Activated CD4-positive, alpha-beta T cell treated with anti-CD3 and anti-CD28 coated beads, Interleukin-2, amount 10 ng/mL, durations not matched to agents 7 days and 5 days (primary cell): Measurements from ENCODE around the gene C19orf81. TPM values are rescaled to one million over a fixed set of nuclear protein-coding genes. Genes with fewer than 3 reads are reported as not detected.
"Not testable (repeated sequence)": the region's sequence is repeated elsewhere in the genome, so short reads cannot be mapped to it uniquely, and the experiment has no call there.

Source experiments
- CTCF ChIA-PET: fragments of 350-600 bp; sonication (Branson Sonifier 250); formaldehyde crosslinking; loops from one replicate; lab custom pipeline; 2021; ENCODE audit warnings: antibody characterized with exemption; lab: Charles Lee
- POLR2A ChIA-PET: fragments of 350-600 bp; sonication (Branson Sonifier 250); formaldehyde crosslinking; loops from one replicate; lab custom pipeline; 2021; ENCODE audit warnings: antibody characterized with exemption; lab: Charles Lee
- DNase-seq: peaks from one replicate; pipeline ENCODE4 v3.0.0-alpha.2; 2020
- H3K27ac Mint-ChIP-seq: one replicate; pipeline ENCODE4 v1.8.0; 2021; ENCODE audit warnings: mild to moderate bottlenecking, moderate library complexity, mixed read lengths
- H3K27me3 Mint-ChIP-seq: one replicate; pipeline ENCODE4 v1.8.0; 2021; ENCODE audit warnings: mixed read lengths
- H3K36me3 Mint-ChIP-seq: one replicate; pipeline ENCODE4 v1.8.0; 2021; ENCODE audit warnings: low read depth, mixed read lengths
- H3K4me1 Mint-ChIP-seq: one replicate; pipeline ENCODE4 v1.8.0; 2021; ENCODE audit warnings: mixed read lengths
- H3K4me3 Mint-ChIP-seq: one replicate; pipeline ENCODE4 v1.8.0; 2021; ENCODE audit warnings: mild to moderate bottlenecking, moderate library complexity, mixed read lengths
- H3K9me3 Mint-ChIP-seq: one replicate; pipeline ENCODE4 v1.8.0; 2021; ENCODE audit warnings: mixed read lengths
- total RNA-seq, 2 experiments: library from RNA; stranded (reverse); gene quantifications; one replicate each; pipeline ENCODE4 v1.2.3, GENCODE V29; 2021

C19orf81 gene
- total RNA-seq, 2 experiments from 2014 or later = not detected

DNA sequence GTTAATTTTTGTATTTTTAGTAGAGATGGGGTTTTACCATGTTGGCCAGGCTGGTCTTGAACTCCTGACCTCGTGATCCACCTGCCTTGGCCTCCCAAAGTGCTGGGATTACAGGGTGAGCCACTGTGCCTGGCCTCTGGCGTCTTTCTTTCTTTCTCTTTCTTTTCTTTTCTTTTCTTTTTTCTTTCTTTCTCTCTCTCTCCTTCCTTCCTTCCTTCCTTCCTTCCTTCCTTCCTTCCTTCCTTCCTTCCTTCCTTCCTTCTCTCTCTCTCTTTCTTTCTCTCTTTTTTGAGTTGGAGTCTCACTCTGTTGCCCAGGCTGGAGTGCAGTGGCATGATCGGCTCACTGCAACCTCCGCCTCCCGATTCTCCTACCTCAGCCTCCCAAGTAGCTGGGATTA lies 30.1 kb upstream of the C19orf81 start:
- CTCF ChIA-PET, H3K36me3 Mint-ChIP-seq, H3K4me3 Mint-ChIP-seq, H3K27ac Mint-ChIP-seq, H3K27me3 Mint-ChIP-seq, H3K4me1 Mint-ChIP-seq, H3K9me3 Mint-ChIP-seq, POLR2A ChIA-PET, DNase-seq: not testable (repeated sequence)

DNA sequence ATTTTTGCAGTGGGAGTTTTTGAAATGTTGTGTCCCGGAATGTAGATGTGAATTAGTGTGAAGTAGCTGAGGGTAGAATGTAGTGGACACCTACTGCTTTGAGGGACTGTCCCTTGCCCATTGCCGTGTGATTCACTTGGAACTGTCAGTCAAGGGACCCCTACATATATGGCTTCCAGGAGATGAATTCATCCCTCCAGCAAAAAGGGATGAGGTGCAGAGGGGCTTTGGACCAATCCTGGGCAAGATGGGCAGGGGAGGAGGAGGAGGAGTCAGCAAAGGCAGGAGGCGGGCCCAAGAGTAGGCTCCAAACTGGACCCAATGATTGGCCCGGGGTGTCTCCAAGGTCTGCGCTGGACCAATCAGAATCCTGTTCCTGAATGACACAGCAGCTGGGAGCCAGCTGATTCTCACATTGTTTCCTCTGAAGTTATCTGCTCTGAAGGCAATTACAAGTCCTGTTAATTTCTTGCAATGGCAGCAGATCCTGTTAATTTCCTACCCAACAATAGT lies 28.8 kb upstream of the C19orf81 start:
- H3K27me3 Mint-ChIP-seq, H3K36me3 Mint-ChIP-seq, H3K4me1 Mint-ChIP-seq, POLR2A ChIA-PET, CTCF ChIA-PET, DNase-seq, H3K9me3 Mint-ChIP-seq, H3K4me3 Mint-ChIP-seq, H3K27ac Mint-ChIP-seq: not testable (repeated sequence)

DNA sequence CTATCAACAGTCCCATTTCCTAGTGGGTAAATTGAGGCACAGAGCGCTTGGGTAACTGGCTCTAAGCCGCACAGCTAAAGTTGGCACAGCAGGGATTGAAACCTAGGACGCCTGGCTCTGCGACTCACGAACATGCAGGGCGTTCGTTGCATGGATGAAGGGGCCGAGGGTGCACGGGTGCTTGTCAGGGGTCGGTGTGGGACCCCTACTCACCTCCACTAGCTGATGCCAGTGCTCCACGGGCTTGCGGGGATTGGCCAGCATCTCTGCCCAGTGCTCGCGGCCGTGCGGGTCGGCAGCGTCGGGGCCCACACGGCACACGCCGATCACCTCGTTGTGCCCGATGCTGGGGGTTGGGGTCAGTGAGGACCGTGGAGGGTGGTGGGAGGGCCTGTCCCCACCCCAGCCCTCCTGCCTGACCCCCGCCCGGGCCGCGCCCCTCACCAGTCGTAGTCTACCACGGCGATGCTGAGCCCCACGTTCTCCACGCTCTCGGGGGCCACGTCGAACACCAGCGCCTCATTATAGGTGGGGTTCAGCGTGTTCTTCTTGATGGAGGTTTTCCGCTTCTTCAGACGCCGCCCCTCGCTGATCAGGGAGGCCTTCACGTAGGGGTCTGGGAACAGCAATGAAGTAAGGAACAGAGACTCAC lies 24.2 kb upstream of the C19orf81 start:
- H3K27ac Mint-ChIP-seq = no peak overlapping the region
- H3K9me3 Mint-ChIP-seq = no peaks in the 10 kb centered on the region
- no peak for DNase-seq
- H3K4me1 Mint-ChIP-seq = no peaks in the 10 kb centered on the region
- CTCF ChIA-PET = no interaction called here
- POLR2A ChIA-PET = no interaction called here
- H3K36me3 Mint-ChIP-seq = no peaks in the 10 kb centered on the region
- H3K27me3 Mint-ChIP-seq = no peaks in the 10 kb centered on the region
- H3K4me3 Mint-ChIP-seq = no peak overlapping the region

DNA sequence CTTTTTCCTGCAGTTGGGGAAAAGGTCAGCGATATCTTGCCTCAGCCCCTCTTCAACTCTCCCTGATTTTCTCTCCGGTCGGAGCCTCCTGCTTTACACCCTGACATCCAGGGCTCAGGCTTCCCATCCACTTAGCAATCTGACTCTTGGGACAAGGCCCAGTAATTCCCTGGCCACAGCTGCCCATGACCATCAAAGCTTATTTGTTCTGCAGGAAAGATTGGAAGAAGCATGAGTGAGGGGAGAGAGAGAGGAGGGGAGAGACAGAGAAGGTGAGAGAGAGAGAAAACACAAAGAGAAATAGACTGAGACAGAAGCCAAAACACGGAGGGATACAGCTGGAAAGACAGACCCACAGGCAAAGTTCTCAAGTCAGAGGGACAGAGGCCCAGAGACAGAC lies 23.2 kb upstream of the C19orf81 start:
- Mint-ChIP-seq H3K4me1 (no peaks in the 10 kb centered on the region), H3K36me3 (no peaks in the 10 kb centered on the region), H3K9me3 (no peaks in the 10 kb centered on the region), H3K4me3 (no peak overlapping the region), H3K27me3 (no peaks in the 10 kb centered on the region), H3K27ac (no peak overlapping the region)
- POLR2A ChIA-PET = no interaction called here
- CTCF ChIA-PET = no interaction called here
- DNase-seq = no peak

DNA sequence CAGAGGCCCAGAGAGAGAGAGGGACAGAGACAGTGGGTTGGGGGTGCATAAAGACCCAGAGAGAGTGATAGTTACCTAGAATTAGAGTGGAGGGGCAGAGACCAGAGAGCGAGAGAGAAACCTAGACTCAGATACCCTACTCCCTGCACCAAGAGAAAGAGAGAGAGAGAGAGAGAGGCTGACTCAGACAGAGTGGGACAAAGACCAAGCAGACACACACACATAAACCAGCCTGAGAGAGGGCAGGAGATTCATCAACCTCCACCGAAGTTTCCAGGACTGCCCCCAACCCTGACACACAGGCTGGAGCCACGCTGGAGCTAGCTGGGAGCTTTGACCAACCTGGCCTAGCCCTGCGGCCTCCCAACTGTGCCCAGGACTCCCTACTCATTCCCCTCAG lies 22.4 kb upstream of the C19orf81 start:
- H3K4me3 Mint-ChIP-seq = no peak overlapping the region
- no peak for DNase-seq
- H3K27me3 Mint-ChIP-seq = no peaks in the 10 kb centered on the region
- ChIA-PET POLR2A (no interaction called here), CTCF (no interaction called here)
- H3K27ac Mint-ChIP-seq = no peak overlapping the region
- no peaks in the 10 kb centered on the region for H3K36me3 Mint-ChIP-seq
- H3K4me1 Mint-ChIP-seq = no peaks in the 10 kb centered on the region
- no peaks in the 10 kb centered on the region for H3K9me3 Mint-ChIP-seq

DNA sequence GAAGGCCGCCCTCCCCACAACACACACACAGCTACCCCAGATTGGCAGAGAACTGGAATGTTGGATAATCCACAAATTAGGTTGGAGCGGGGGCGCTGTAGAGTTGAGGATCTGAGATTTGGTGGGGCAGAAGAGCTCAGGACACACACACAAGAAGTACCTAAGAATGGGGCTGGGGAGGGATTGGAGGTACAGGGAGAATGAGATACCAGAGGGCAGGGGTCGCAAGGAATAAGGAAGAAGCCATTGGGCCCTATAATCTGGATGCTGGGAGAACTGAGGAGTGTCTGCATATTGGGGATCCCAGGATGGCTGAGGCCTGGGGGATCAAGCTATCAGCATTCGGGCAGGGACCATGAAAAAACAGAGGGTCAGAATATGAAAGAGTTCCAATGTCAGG lies 21.1 kb upstream of the C19orf81 start:
- CTCF ChIA-PET = no interaction called here
- DNase-seq = no peak
- H3K36me3 Mint-ChIP-seq = no peaks in the 10 kb centered on the region
- H3K27me3 Mint-ChIP-seq = no peaks in the 10 kb centered on the region
- no peaks in the 10 kb centered on the region for H3K4me1 Mint-ChIP-seq
- H3K27ac Mint-ChIP-seq = no peak overlapping the region
- H3K9me3 Mint-ChIP-seq = peaks cover 2% of the 10 kb centered on the region
- POLR2A ChIA-PET = no interaction called here
- H3K4me3 Mint-ChIP-seq = no peak overlapping the region

DNA sequence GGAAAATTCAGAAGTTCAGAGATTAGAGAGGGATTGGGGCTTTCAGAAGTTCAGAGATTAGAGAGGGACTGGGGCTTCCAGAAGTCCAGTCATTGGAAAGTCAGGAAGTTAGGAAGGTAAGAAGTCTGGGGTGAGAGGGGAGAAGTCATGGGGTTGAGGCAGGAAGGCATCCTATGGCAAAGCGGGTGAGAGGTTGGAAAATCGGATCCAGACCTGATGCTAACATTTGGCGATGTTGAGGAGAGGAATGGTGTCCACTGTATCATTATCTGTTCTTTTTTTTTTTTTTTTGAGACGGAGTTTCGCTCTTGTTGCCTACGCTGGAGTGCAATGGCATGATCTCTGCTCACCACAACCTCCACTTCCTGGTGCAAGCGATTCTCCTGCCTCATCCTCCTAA lies 20.7 kb upstream of the C19orf81 start:
- no peak overlapping the region for H3K4me3 Mint-ChIP-seq
- no peaks in the 10 kb centered on the region for H3K36me3 Mint-ChIP-seq
- CTCF ChIA-PET = no interaction called here

DNA sequence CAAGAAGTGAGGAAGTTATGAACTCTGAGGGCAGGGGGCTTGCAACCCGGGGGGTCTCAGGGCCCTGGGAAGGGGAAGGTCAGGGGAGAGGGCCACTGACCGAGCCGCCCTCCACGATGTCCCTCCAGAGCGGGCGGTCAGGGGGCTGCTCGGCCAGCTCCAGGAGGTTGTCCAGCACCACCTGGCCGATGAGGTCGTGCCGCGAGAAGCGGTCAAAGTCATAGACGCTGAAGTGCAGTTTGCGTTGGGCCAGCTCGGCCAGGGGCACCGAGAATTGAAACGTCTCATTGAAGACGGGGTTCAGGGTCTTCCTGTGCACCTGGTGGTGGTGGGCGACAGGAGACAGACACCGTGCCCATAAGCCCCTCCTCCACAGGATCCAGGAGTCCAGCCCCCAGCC lies 20.1 kb upstream of the C19orf81 start:
- DNase-seq = no peak
- POLR2A ChIA-PET = no interaction called here
- Mint-ChIP-seq H3K4me3 (no peak overlapping the region), H3K27me3 (no peaks in the 10 kb centered on the region), H3K36me3 (peaks cover 1% of the 10 kb centered on the region), H3K9me3 (peaks cover 11% of the 10 kb centered on the region), H3K27ac (no peak overlapping the region), H3K4me1 (no peaks in the 10 kb centered on the region)
- CTCF ChIA-PET = no interaction called here

More for the DNA sequence above, 20.7 kb upstream of the C19orf81 start:
- no peaks in the 10 kb centered on the region for H3K27me3 Mint-ChIP-seq
- H3K4me1 Mint-ChIP-seq = no peaks in the 10 kb centered on the region
- POLR2A ChIA-PET = no interaction called here
- no peak overlapping the region for H3K27ac Mint-ChIP-seq
- DNase-seq = no peak
- peaks cover 6% of the 10 kb centered on the region for H3K9me3 Mint-ChIP-seq

DNA sequence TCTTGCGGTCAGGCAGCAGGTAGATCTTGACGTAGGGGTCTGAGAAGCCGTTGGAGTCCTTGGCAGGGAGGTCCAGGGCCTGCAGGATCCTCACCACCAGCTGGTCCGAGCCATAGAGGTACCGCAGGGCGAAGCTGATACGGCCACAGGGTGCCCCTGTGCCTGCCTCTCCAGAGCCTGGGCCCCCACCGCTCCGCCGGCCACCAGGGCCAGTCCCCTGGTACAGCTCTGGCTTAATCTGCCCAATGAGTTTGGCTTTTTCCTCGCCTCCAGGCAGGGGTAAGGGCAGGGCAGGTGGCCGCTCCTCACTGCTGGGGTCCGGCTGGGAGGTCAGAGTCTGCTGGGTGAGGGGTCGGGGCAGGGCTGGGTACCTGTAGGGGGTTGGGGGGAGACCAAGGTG lies 19.4 kb upstream of the C19orf81 start:
- Mint-ChIP-seq H3K9me3 (peaks cover 12% of the 10 kb centered on the region), H3K27me3 (no peaks in the 10 kb centered on the region), H3K36me3 (peaks cover 1% of the 10 kb centered on the region), H3K27ac (no peak overlapping the region), H3K4me1 (no peaks in the 10 kb centered on the region), H3K4me3 (no peak overlapping the region)
- ChIA-PET CTCF (no interaction called here), POLR2A (no interaction called here)
- DNase-seq = no peak

DNA sequence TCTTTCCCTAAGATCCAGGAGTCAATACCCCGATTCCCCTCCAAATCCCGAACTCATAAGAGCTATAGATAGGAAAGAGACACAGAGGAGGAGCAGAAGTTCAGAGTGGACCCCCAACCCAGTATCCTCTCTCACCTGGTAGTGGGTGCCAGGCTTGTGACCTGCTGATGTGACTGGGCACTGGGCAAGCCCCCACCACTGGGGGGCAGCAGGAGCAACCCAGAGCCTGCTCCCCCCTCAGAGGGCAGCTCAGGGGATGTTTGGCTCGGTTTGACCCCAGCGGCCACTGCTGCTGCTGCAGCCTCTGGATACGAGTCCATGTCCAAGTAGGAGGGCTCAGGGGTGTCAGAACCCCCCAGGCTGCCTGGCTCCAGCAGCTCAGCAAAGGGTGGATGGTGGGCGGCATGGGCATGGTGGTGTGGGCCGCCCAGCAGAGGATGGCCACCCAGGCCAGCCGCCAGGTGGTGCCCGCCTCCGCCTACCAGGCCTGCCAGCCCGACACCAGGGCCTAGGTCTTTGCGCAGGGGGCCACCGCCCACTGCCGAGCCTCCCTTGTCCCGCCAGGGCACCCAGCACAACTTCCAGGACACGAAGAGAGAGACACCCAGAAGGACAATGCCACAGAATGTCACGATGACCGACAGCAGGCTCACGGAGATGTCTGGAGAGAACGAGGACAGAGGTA lies 17.0 kb upstream of the C19orf81 start:
- peaks cover 7% of the 10 kb centered on the region for H3K27me3 Mint-ChIP-seq
- CTCF ChIA-PET = no interaction called here
- peaks cover 16% of the 10 kb centered on the region for H3K9me3 Mint-ChIP-seq
- H3K4me1 Mint-ChIP-seq = no peaks in the 10 kb centered on the region
- H3K4me3 Mint-ChIP-seq = no peak overlapping the region
- DNase-seq = no peak
- no peak overlapping the region for H3K27ac Mint-ChIP-seq
- POLR2A ChIA-PET = no interaction called here
- H3K36me3 Mint-ChIP-seq = peaks cover 1% of the 10 kb centered on the region

DNA sequence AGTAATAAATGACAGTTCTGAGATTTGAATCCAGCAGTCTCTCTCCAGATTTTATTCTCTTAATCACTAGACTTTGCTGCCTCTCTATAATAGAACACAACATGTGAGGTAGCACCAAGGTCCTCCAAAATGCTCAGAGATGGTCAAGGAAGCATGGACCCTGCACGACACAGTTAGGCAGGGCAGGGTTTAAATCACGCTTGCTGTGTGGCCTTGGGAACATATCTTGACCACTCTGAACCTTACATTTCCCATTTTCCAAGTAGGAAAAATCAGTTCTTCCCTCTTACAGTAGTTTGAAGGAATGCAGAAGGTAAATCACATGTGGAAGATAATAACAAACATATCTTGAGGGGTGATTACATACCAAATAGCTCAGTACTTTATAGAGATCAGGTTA lies 15.9 kb upstream of the C19orf81 start:
- no peak overlapping the region for H3K4me3 Mint-ChIP-seq
- H3K36me3 Mint-ChIP-seq = peaks cover 1% of the 10 kb centered on the region
- CTCF ChIA-PET = no interaction called here
- H3K27ac Mint-ChIP-seq = no peak overlapping the region
- H3K27me3 Mint-ChIP-seq = peaks cover 17% of the 10 kb centered on the region
- POLR2A ChIA-PET = no interaction called here
- H3K4me1 Mint-ChIP-seq = no peaks in the 10 kb centered on the region
- DNase-seq = no peak
- H3K9me3 Mint-ChIP-seq = peaks cover 16% of the 10 kb centered on the region

DNA sequence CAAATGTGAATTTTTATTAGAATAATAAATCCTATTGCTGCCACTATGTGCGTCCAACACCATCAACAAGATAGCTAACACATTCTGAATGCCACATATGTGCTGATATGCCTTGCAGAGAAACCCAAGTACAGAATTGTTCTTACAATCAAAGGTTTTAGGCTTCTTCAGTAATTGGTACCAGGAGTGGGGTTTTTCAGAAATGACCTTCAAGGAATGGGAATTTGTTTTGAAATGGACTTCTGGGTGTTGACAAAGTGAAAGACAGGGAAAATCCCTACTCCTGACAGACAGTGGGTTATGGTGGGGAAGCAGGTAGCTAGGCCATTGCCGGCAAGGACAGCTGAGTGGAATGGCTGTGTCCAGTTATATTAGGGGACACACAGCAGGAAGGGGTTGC lies 15.3 kb upstream of the C19orf81 start:
- Mint-ChIP-seq H3K4me3 (no peak overlapping the region), H3K9me3 (peaks cover 16% of the 10 kb centered on the region), H3K4me1 (no peaks in the 10 kb centered on the region), H3K36me3 (peaks cover 1% of the 10 kb centered on the region), H3K27me3 (peaks cover 23% of the 10 kb centered on the region), H3K27ac (no peak overlapping the region)
- ChIA-PET CTCF (no interaction called here), POLR2A (no interaction called here)
- DNase-seq = no peak

DNA sequence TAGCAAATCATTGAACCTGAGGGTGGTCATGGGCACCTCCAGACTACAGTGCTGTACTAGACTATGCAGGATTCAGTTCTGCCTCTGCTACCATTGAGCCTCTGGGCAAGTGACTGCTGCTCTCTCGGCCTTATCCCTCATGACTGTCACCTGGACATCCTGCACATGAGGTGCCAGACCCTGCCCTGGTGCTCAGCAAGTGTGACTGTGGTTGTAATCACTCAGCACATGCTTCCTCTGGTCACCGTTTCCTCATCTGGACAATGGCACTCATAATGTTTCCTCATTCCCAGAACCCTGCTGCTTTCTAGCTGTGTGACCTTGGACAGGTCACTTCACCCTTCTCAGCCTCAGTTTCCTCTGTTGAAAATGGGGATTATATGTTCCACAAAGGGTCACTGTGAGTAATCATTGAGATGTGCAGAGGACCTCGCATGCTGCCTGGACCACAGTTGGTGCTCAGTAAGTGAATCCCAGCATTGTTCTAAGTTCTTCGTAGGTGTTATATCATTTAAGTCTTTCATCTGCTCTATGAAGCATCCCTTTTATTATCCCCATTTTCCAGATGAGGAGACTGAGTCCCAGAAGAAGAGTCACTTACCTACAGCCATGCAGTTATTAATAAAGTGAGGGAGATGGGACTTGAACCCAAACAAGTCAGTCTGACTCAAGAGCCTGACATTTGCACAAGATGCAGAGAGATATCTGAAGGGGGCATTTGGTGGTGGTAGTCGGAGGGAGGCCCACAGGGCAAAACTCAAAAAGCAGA lies 12.7 kb upstream of the C19orf81 start:
- DNase-seq = no peak
- no peak overlapping the region for H3K27ac Mint-ChIP-seq
- no peaks in the 10 kb centered on the region for H3K4me1 Mint-ChIP-seq
- peaks cover 1% of the 10 kb centered on the region for H3K36me3 Mint-ChIP-seq
- CTCF ChIA-PET = no interaction called here
- peaks cover 16% of the 10 kb centered on the region for H3K9me3 Mint-ChIP-seq
- H3K4me3 Mint-ChIP-seq = no peak overlapping the region
- peaks cover 34% of the 10 kb centered on the region for H3K27me3 Mint-ChIP-seq
- POLR2A ChIA-PET = no interaction called here
